ENCODE measurements around the gene SLC24A4. TPM values are rescaled to one million over a fixed set of nuclear protein-coding genes. Genes with fewer than 3 reads are reported as not detected.

The SLC24A4 gene, protein sequence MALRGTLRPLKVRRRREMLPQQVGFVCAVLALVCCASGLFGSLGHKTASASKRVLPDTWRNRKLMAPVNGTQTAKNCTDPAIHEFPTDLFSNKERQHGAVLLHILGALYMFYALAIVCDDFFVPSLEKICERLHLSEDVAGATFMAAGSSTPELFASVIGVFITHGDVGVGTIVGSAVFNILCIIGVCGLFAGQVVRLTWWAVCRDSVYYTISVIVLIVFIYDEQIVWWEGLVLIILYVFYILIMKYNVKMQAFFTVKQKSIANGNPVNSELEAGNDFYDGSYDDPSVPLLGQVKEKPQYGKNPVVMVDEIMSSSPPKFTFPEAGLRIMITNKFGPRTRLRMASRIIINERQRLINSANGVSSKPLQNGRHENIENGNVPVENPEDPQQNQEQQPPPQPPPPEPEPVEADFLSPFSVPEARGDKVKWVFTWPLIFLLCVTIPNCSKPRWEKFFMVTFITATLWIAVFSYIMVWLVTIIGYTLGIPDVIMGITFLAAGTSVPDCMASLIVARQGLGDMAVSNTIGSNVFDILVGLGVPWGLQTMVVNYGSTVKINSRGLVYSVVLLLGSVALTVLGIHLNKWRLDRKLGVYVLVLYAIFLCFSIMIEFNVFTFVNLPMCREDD
- not detected for total RNA-seq

DNA sequence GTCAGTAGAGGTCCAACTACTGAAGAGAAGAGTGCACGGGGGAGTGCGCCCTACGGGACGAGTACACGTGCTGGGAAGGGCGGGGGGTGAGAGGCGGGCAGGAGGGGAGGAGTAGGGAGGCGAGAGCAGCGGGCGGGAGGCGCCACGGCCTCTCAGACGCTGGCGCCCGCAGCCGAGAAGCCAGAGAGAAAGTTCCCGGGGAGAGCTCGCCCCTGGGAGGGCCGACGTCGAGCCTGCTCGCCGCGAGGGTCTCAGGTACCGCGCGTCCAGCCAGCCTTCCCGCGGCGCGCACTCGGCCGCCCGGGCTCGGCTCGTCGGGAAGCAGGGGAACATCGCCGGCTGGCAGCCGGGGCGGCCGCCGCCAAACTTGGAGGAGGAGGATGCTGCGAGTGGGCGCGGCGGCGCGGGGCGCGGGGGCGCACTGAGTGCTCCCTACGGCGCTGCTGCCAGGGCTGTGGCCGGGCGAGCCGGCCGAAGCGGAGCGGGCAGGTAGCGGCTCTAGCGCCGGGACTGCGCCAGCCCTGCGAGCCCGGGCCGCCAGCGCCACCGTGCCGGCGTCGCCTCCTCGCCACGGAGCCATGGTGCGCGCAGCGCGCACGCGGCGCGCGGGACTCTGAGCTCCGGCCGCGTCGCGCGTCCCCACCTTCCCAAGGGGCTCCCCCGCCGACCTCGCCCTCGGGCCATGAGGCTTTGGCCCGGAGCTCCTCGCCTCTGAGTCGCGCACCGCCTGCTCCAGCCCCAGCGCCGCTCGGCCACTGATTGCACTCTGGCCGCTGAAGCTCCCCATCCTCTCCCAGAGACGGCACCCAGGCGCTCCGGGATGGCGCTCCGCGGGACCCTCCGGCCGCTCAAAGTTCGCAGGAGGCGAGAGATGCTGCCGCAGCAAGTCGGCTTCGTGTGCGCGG, at the start of gene SLC24A4:
TSS of gene SLC24A4 (plus strand) at position 155 of the 905 bp plus-strand sequence. CDS start at position 821, 666 bp downstream.
- POLR2A ChIA-PET: no interaction called here
- H3K4me3 Mint-ChIP-seq: peak within 1 kb of the TSS; percentile 78
- H3K4me1 Mint-ChIP-seq: peaks cover 4% of the 10 kb centered on the region
- no peak within 1 kb of the TSS for H3K27ac Mint-ChIP-seq
- no peaks in the 10 kb centered on the region for H3K9me3 Mint-ChIP-seq
- H3K27me3 Mint-ChIP-seq: peaks cover 72% of the 10 kb centered on the region
- ATAC-seq (ENCODE audit: low read depth) (peak; percentile 59), DNase-seq (peak; percentile 57)
- no peaks in the 10 kb centered on the region for H3K36me3 Mint-ChIP-seq

DNA sequence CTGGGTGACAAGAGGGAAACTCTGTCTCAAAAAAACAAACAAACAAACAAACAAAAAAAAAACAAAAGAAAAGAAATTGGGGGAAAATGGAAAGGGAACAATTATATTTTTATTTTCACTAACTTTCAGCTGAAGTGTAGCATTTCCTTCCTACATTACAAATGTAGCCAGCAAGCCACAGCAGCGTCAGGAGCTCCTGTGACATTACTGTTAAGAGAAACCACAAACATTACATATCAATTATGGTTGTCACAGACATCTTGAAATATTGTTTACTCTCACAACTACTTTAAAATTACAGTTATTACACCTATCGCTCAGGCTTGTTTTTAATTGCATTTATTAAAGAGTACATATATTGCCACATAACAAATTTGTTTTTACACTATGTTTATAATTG, 49.8 kb upstream of the SLC24A4 start:
- H3K27me3 Mint-ChIP-seq: peaks cover 39% of the 10 kb centered on the region
- POLR2A ChIA-PET: interaction anchor here (0.7 kb wide), 1 partner anchor 24 kb away, joined by 3 read pairs; no protein-coding TSS in a partner anchor
- H3K4me3 Mint-ChIP-seq: no peak overlapping the region

GRCh38 chr14:92274055-92274454, 48.9 kb upstream of the SLC24A4 start:
- DNase-seq (no peak), ATAC-seq (ENCODE audit: low read depth) (no peak)
- H3K27me3 Mint-ChIP-seq: peaks cover 33% of the 10 kb centered on the region
- H3K4me3 Mint-ChIP-seq: no peak overlapping the region
- peaks cover 5% of the 10 kb centered on the region for H3K4me1 Mint-ChIP-seq
- no peaks in the 10 kb centered on the region for H3K36me3 Mint-ChIP-seq
- H3K9me3 Mint-ChIP-seq: peaks cover 2% of the 10 kb centered on the region
- POLR2A ChIA-PET: interaction anchor here (0.7 kb wide), 1 partner anchor 1077 kb away, joined by 3 read pairs; no protein-coding TSS in a partner anchor
- no peak overlapping the region for H3K27ac Mint-ChIP-seq

More for the DNA sequence above, 49.8 kb upstream of the SLC24A4 start:
- H3K9me3 Mint-ChIP-seq: peaks cover 2% of the 10 kb centered on the region
- H3K27ac Mint-ChIP-seq: no peak overlapping the region
- DNase-seq: no peak
- ATAC-seq (ENCODE audit: low read depth): no peak
- peaks cover 5% of the 10 kb centered on the region for H3K4me1 Mint-ChIP-seq
- H3K36me3 Mint-ChIP-seq: no peaks in the 10 kb centered on the region

DNA sequence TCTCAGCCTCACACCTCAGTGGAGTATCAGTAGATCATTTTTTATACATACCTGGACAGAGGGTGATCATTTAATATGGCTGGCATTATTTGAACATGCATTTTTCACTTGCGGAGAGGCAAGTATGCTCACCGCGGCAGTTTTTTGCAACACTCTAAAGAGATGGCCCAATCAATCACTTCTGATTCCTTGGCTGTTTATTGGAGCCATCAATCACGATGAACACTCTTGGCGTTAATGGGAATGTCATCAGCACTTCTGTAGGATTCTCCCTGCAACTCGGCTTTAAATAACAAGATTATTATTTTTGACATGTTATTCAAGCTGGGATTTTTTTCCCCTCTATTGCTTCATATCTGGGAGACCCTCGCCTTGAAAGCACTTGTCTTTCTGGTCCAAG, 46.9 kb upstream of the SLC24A4 start:
- H3K36me3 Mint-ChIP-seq: no peaks in the 10 kb centered on the region
- no peak for ATAC-seq (ENCODE audit: low read depth)
- peaks cover 22% of the 10 kb centered on the region for H3K4me1 Mint-ChIP-seq
- peaks cover 19% of the 10 kb centered on the region for H3K27me3 Mint-ChIP-seq
- POLR2A ChIA-PET: no interaction called here
- peaks cover 2% of the 10 kb centered on the region for H3K9me3 Mint-ChIP-seq
- no peak for DNase-seq
- peak overlapping the region; percentile 27 for H3K27ac Mint-ChIP-seq
- H3K4me3 Mint-ChIP-seq: no peak overlapping the region

GRCh38 chr14:92277031-92277430, 45.9 kb upstream of the SLC24A4 start:
- H3K4me3 Mint-ChIP-seq: no peak overlapping the region

GRCh38 chr14:92280554-92281262, 42.3 kb upstream of the SLC24A4 start:
- ATAC-seq (ENCODE audit: low read depth): peak; percentile 98

More at GRCh38 chr14:92277031-92277430, 45.9 kb upstream of the SLC24A4 start:
- no peak for ATAC-seq (ENCODE audit: low read depth)
- no peak overlapping the region for H3K27ac Mint-ChIP-seq
- H3K9me3 Mint-ChIP-seq: peaks cover 8% of the 10 kb centered on the region
- DNase-seq: no peak
- H3K4me1 Mint-ChIP-seq: peaks cover 30% of the 10 kb centered on the region
- peaks cover 12% of the 10 kb centered on the region for H3K27me3 Mint-ChIP-seq
- POLR2A ChIA-PET: no interaction called here
- peaks cover 5% of the 10 kb centered on the region for H3K36me3 Mint-ChIP-seq

DNA sequence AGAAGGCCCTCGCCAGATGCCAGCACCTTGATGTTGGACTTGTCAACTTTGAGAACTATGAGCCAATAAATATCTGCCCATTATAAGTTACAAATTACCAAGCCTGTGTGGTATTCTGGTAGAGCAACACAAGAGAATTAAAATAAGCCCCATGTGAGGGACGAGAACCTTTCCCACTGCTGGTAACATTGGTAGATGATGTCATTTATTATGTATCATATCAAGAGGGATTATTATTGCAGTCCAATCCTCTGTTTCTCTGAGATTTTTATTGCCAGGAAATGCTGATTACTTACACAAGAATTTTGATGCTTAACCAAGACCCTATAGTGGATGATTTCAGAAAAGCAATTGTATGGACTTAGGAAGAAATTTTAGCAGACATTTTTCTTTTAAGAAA, 40.3 kb upstream of the SLC24A4 start:
- no peak overlapping the region for H3K27ac Mint-ChIP-seq
- no peak for ATAC-seq (ENCODE audit: low read depth)
- no peak for DNase-seq
- peaks cover 30% of the 10 kb centered on the region for H3K4me1 Mint-ChIP-seq
- peaks cover 3% of the 10 kb centered on the region for H3K27me3 Mint-ChIP-seq
- H3K9me3 Mint-ChIP-seq: peaks cover 10% of the 10 kb centered on the region
- POLR2A ChIA-PET: interaction anchor here (2.0 kb wide), 1 partner anchor 24 kb away, joined by 8 read pairs; no protein-coding TSS in a partner anchor
- H3K36me3 Mint-ChIP-seq: peaks cover 7% of the 10 kb centered on the region
- no peak overlapping the region for H3K4me3 Mint-ChIP-seq

More at GRCh38 chr14:92280554-92281262, 42.3 kb upstream of the SLC24A4 start:
- peak; percentile 43 for DNase-seq
- POLR2A ChIA-PET: interaction anchor here (0.6 to 2.0 kb wide), 4 partner anchors 17 to 370 kb away, joined by 3 to 8 read pairs (median 4); no protein-coding TSS in a partner anchor
- Mint-ChIP-seq H3K9me3 (peaks cover 10% of the 10 kb centered on the region), H3K4me1 (peaks cover 30% of the 10 kb centered on the region), H3K36me3 (peaks cover 7% of the 10 kb centered on the region), H3K27me3 (peaks cover 2% of the 10 kb centered on the region), H3K4me3 (peak overlapping the region; percentile 69), H3K27ac (peak overlapping the region; percentile 88)

- Mint-ChIP-seq H3K27me3 (peaks cover 14% of the 10 kb centered on the region), H3K27ac (no peak overlapping the region), H3K4me1 (peaks cover 20% of the 10 kb centered on the region), H3K9me3 (peaks cover 8% of the 10 kb centered on the region), H3K4me3 (no peak overlapping the region), H3K36me3 (peaks cover 7% of the 10 kb centered on the region)
- POLR2A ChIA-PET: no interaction called here
- ATAC-seq (ENCODE audit: low read depth): no peak
- no peak for DNase-seq
Measured at GRCh38 chr14:92285311-92285710, 37.7 kb upstream of the SLC24A4 start.

DNA sequence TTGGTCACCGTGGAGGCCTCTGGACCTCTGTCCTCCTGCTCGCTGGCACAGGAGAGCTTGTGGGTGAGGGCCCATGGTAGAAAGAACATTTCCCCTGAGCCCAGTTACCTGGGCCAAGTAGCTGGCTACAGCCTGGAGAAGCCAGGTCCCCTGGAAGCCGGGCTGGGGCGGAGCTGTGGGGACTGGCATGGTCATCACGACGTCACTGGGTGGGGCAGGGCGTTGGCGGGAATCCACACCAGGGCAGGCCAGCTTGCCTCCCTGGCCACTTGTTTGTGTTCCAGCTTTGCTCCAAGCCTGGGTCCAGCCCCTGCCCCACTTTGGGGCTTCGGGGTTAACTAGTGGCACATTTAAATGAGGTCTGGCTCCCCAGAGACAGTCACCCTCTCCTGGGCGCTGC, 35.0 kb upstream of the SLC24A4 start:
- POLR2A ChIA-PET: no interaction called here
- Mint-ChIP-seq H3K27me3 (peaks cover 18% of the 10 kb centered on the region), H3K9me3 (peaks cover 1% of the 10 kb centered on the region), H3K36me3 (no peaks in the 10 kb centered on the region), H3K4me1 (peaks cover 3% of the 10 kb centered on the region), H3K4me3 (no peak overlapping the region), H3K27ac (no peak overlapping the region)
- ATAC-seq (ENCODE audit: low read depth) (no peak), DNase-seq (no peak)

- no peak for ATAC-seq (ENCODE audit: low read depth)
- Mint-ChIP-seq H3K4me1 (no peaks in the 10 kb centered on the region), H3K9me3 (peaks cover 2% of the 10 kb centered on the region), H3K36me3 (no peaks in the 10 kb centered on the region), H3K27me3 (peaks cover 18% of the 10 kb centered on the region), H3K27ac (no peak overlapping the region), H3K4me3 (no peak overlapping the region)
- POLR2A ChIA-PET: no interaction called here
- no peak for DNase-seq
Measured at GRCh38 chr14:92288994-92289660, 33.8 kb upstream of the SLC24A4 start.

DNA sequence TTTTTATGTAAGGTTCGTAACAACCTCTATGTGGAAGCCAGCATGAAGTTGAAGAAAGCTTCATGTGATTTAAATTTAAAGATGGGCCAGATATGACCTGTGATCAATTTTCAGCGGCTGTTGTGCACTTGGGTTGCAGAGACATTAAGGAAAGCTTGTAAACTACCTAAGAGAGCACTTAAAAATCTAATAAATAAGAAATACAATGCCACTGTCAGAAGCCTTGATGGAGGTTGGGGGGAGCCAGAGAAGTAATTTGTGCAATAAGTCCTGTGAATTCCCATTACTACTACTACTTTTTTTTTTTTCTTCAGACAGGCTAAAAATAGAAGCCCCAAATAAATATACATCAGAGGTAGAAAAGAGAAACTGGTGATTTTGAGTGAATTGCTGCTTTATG, 30.3 kb upstream of the SLC24A4 start:
- no peak for ATAC-seq (ENCODE audit: low read depth)
- POLR2A ChIA-PET: no interaction called here
- no peaks in the 10 kb centered on the region for H3K4me1 Mint-ChIP-seq

GRCh38 chr14:92294506-92294905, 28.5 kb upstream of the SLC24A4 start:
- no peak for DNase-seq
- Mint-ChIP-seq H3K4me3 (no peak overlapping the region), H3K4me1 (no peaks in the 10 kb centered on the region), H3K9me3 (peaks cover 4% of the 10 kb centered on the region), H3K27me3 (peaks cover 27% of the 10 kb centered on the region), H3K27ac (no peak overlapping the region), H3K36me3 (no peaks in the 10 kb centered on the region)
- no peak for ATAC-seq (ENCODE audit: low read depth)
- POLR2A ChIA-PET: no interaction called here

More for the DNA sequence above, 30.3 kb upstream of the SLC24A4 start:
- H3K27me3 Mint-ChIP-seq: peaks cover 31% of the 10 kb centered on the region
- no peaks in the 10 kb centered on the region for H3K36me3 Mint-ChIP-seq
- H3K9me3 Mint-ChIP-seq: peaks cover 2% of the 10 kb centered on the region
- H3K27ac Mint-ChIP-seq: no peak overlapping the region
- no peak for DNase-seq
- H3K4me3 Mint-ChIP-seq: no peak overlapping the region
